AG10803 (cell line): ENCODE results near the gene CFAP43.

Source experiments
- DNase-seq: peaks from one replicate; pipeline ENCODE4 v3.0.0; 2010; ENCODE audit warnings: low read depth
- H3K4me3 ChIP-seq: 2 replicates; pipeline ENCODE4 v1.5.1; 2011; ENCODE audit warnings: mild to moderate bottlenecking, low read length, control low read depth
- CTCF ChIP-seq: conservative IDR thresholded peaks from 2 replicates; pipeline ENCODE4 v1.5.1; 2011; ENCODE audit warnings: mild to moderate bottlenecking, low read length, control low read depth, inconsistent platforms

The CFAP43 gene

GRCh38 chr10:104139221-104139620 lies 92.9 kb downstream of the CFAP43 start:
- DNase-seq = no peak
- no peak overlapping the region for H3K4me3 ChIP-seq
- peak; percentile 42 for TF ChIP-seq CTCF

- DNase-seq = no peak
- H3K4me3 ChIP-seq = no peak overlapping the region
- no peak for TF ChIP-seq CTCF
Measured at GRCh38 chr10:104138131-104138530, 94.0 kb downstream of the CFAP43 start.

GRCh38 chr10:104130041-104130440 lies 102.1 kb downstream of the CFAP43 start:
- TF ChIP-seq CTCF = no peak
- DNase-seq = no peak
- no peak overlapping the region for H3K4me3 ChIP-seq

- no peak overlapping the region for H3K4me3 ChIP-seq
- no peak for DNase-seq
- no peak for TF ChIP-seq CTCF
Measured at GRCh38 chr10:104128214-104128613, 104.0 kb downstream of the CFAP43 start.

- TF ChIP-seq CTCF = no peak
- no peak for DNase-seq
- no peak overlapping the region for H3K4me3 ChIP-seq
Measured at GRCh38 chr10:104127411-104127810, 104.8 kb downstream of the CFAP43 start.

- DNase-seq = peak; percentile 24
Measured at GRCh38 chr10:104123397-104123796, 108.8 kb downstream of the CFAP43 start.

More at GRCh38 chr10:104123397-104123796, 108.8 kb downstream of the CFAP43 start:
- H3K4me3 ChIP-seq = no peak overlapping the region
- peak; percentile 58 for TF ChIP-seq CTCF
